Heart right ventricle (tissue), 16 donors: ENCODE data around the gene TMEM63C. TPM values are rescaled to one million over a fixed set of nuclear protein-coding genes. Genes with fewer than 3 reads are reported as not detected.

Experiments used
- ATAC-seq, 8 donors: fragments of 200-7000 bp; cut with Tn5 transposase; one replicate each; pipeline ENCODE4 v1.9.1; 2020; ENCODE audit warnings: mild to moderate bottlenecking in 8 of 8, moderate library complexity in 8 of 8, moderate number of reproducible peaks in 1 of 8
- DNase-seq, 2 donors: peaks; one replicate each; pipeline ENCODE4 v3.0.0-alpha.2; 2020
- H3K27ac ChIP-seq, 10 donors: fragments of 200-600 bp; sonication (generic) in 2 of 10; one replicate each; pipeline versions ENCODE4 v1.5.0 to v1.8.0; 2020 to 2022; ENCODE audit warnings: mild to moderate bottlenecking in 3 of 10
- H3K27me3 ChIP-seq, 7 donors: fragments of 200-600 bp; one replicate each; pipeline ENCODE4 v1.8.0; 2021 to 2022; ENCODE audit warnings: mild to moderate bottlenecking in 2 of 7
- H3K36me3 ChIP-seq, 9 donors: fragments of 200-600 bp; sonication (generic) in 1 of 9; one replicate each; pipeline versions ENCODE4 v1.5.0 to v1.8.0; 2020 to 2022; ENCODE audit warnings: mild to moderate bottlenecking in 2 of 9
- H3K4me1 ChIP-seq, 9 donors: fragments of 200-600 bp; sonication (generic) in 1 of 9; one replicate each; pipeline versions ENCODE4 v1.5.0 to v1.8.0; 2020 to 2022; ENCODE audit warnings: mild to moderate bottlenecking in 4 of 9
- H3K4me3 ChIP-seq, 10 donors: fragments of 200-600 bp; sonication (generic) in 2 of 10; one replicate each; pipeline versions ENCODE4 v1.5.0 to v1.8.0; 2020 to 2022; ENCODE audit warnings: mild to moderate bottlenecking in 7 of 10, moderate library complexity in 2 of 10
- H3K9me3 ChIP-seq, 11 donors: fragments of 200-600 bp in 10 of 11; sonication (generic) in 2 of 11; one replicate each; pipeline versions ENCODE4 v1.5.0 to v1.8.0; 2013 to 2022; ENCODE audit warnings: mild to moderate bottlenecking in 2 of 11, control low read depth in 1 of 11, moderate library complexity in 1 of 11
- CTCF ChIP-seq, 9 donors: fragments of 200-600 bp; sonication (generic) in 2 of 9; IDR thresholded peaks; one replicate each; pipeline versions ENCODE4 v1.5.0 to v1.8.0; 2021 to 2022; ENCODE audit warnings: antibody characterized with exemption in 9 of 9, mild to moderate bottlenecking in 5 of 9, moderate library complexity in 1 of 9
- WGBS, 2 donors: extraction: QIAGEN DNeasy Blood & Tissue Kit; methylation state at CpG; one replicate each; pipeline ENCODE4 v1.1.7; 2013; ENCODE audit warnings: inconsistent platforms in 1 of 2; 5-methylcytosine and 5-hydroxymethylcytosine counted together
- intact Hi-C, 10 donors: fragments of 100-400 bp; cut with DNase I; formaldehyde crosslinking; loops; one replicate each; pipeline versions ENCODE4 v1.11.1 to v1.14.2; 2022
- polyA plus RNA-seq, 2 donors: library from polyadenylated mRNA; stranded (reverse); fragments of 200-250 nt; gene quantifications; one replicate each; pipeline ENCODE4 v1.2.3, GENCODE V29; 2013
- total RNA-seq, 10 donors: library from RNA; stranded (reverse); fragmentation: NEBNext Ultra II Directional in 3 of 10; extraction: Animal tissue kit (Norgen Biotek cat#: 25700) in 3 of 10; gene quantifications; one replicate each; pipeline versions ENCODE4 v1.2.1 to v1.2.4, GENCODE V29; 2021 to 2023
- donor health status: Arrhythmogenic right ventricular cardiomyopathy.
- donor health status: ischemic (EF 13 %, LVEDD 7.1; RV severe dilation, severe dysfunction).
- donor health status: healthy with polysubstance abuse.
- donor health status: DM: no; HTN: yes; CAD: no.
- donor health status: DM: no; HTN: no; CAD: no.
- donor health status: ischemic (EF 25% LVEDD 6.9; RV normal size, moderate dysfunction).
- donor health status: ischemic (EF 25% LVEDD 5.7; RV mildly dilated, moderate dysfunction).
- donor health status: healthy.
- donor health status: DM: yes; HTN: yes; CAD: no.
- donor health status: Ischemic cardiomyopathy.
- donor health status: ischemic (EF 35%, LVEDD 5.7; RV mildly dilated, moderate dysfunction).
- donor health status: nonischemic (EF 11% LVEDD 7.7; RV severe dilation, severe dysfunction).
- donor health status: DM: yes; HTN: yes; CAD: no.
- donor health status: PGD.
- donor health status: ischemic (EF 29% LVEDD 5.4; RV normal size, mild dysfunction).
- donor health status: nonischemic (EF 23%, LVEDD 6.1; RV moderate dilation, normal function).

TMEM63C gene
- total and polyA plus RNA-seq, 12 donors: under 0.01 to 7.2 (median 0.53) TPM

- no peak overlapping the region for H3K4me3 ChIP-seq
- no peaks in the 10 kb centered on the region for H3K9me3 ChIP-seq
- intact Hi-C loops: no loop called here
- DNase-seq (no peak), ATAC-seq (no peak)
- no peak overlapping the region for H3K27ac ChIP-seq
- 90 to 92% methylated on average over 7 of the region's 7 CpGs for WGBS, 2 donors
- peaks cover 0 to 15% (median 0%) of the 10 kb centered on the region in 7 donors for H3K27me3 ChIP-seq
- H3K4me1 ChIP-seq: no peaks in the 10 kb centered on the region
- H3K36me3 ChIP-seq: no peaks in the 10 kb centered on the region
- no peak for TF ChIP-seq CTCF (IDR thresholded peaks at IDR 0.05)
Measured at GRCh38 chr14:77249286-77249685, 67.7 kb downstream of the TMEM63C start.

GRCh38 chr14:77250927-77251326, 69.3 kb downstream of the TMEM63C start:
- H3K27me3 ChIP-seq: peaks cover 0 to 15% (median 0%) of the 10 kb centered on the region in 7 donors
- intact Hi-C loops: no loop called here
- H3K27ac ChIP-seq: no peak overlapping the region
- no peak overlapping the region for H3K4me3 ChIP-seq
- no peaks in the 10 kb centered on the region for H3K9me3 ChIP-seq
- no peaks in the 10 kb centered on the region for H3K4me1 ChIP-seq
- TF ChIP-seq CTCF (IDR thresholded peaks at IDR 0.05): no peak
- ATAC-seq (no peak), DNase-seq (no peak)
- WGBS, 2 donors: 87 to 92% methylated on average over 6 of the region's 6 CpGs
- no peaks in the 10 kb centered on the region for H3K36me3 ChIP-seq

GRCh38 chr14:77251870-77252269, 70.3 kb downstream of the TMEM63C start:
- H3K9me3 ChIP-seq: no peaks in the 10 kb centered on the region
- no peak for TF ChIP-seq CTCF (IDR thresholded peaks at IDR 0.05)
- H3K36me3 ChIP-seq: no peaks in the 10 kb centered on the region
- H3K4me3 ChIP-seq: no peak overlapping the region
- H3K27me3 ChIP-seq: peaks cover 0 to 16% (median 0%) of the 10 kb centered on the region in 7 donors
- H3K27ac ChIP-seq: no peak overlapping the region
- ATAC-seq: no peak
- WGBS, 2 donors: 94 to 98% methylated on average over 11 of the region's 11 CpGs
- intact Hi-C loops: no loop called here
- DNase-seq: no peak
- H3K4me1 ChIP-seq: no peaks in the 10 kb centered on the region

- Histone ChIP-seq H3K27ac (no peak overlapping the region), H3K4me3 (no peak overlapping the region), H3K36me3 (no peaks in the 10 kb centered on the region), H3K27me3 (peaks cover 0 to 21% (median 5%) of the 10 kb centered on the region in 7 donors), H3K9me3 (no peaks in the 10 kb centered on the region), H3K4me1 (no peaks in the 10 kb centered on the region)
- no peak for TF ChIP-seq CTCF (IDR thresholded peaks at IDR 0.05)
- DNase-seq: no peak
- no peak for ATAC-seq
- 71 to 75% methylated on average over 20 of the region's 20 CpGs for WGBS, 2 donors
- intact Hi-C loops: no loop called here
Measured at GRCh38 chr14:77253333-77254190, 72.0 kb downstream of the TMEM63C start.
